Mesendoderm (in vitro differentiated cells): ENCODE measurements around the gene ZDHHC22.

Source experiments
- DNase-seq: peaks from one replicate; pipeline ENCODE4 v3.0.0; 2013
- H2AK5ac ChIP-seq: 2 replicates; pipeline ENCODE4 v1.6.1; 2013; ENCODE audit warnings: low read length, inconsistent platforms
- H2BK120ac ChIP-seq: 2 replicates; pipeline ENCODE4 v1.6.1; 2013; ENCODE audit warnings: low read depth, mild to moderate bottlenecking, low read length, moderate library complexity, mixed read lengths
- H2BK15ac ChIP-seq: replicated peaks from 2 replicates; pipeline ENCODE4 v1.6.1; 2013; ENCODE audit warnings: low read depth, mild to moderate bottlenecking, moderate library complexity
- H2BK5ac ChIP-seq: 2 replicates; pipeline ENCODE4 v1.6.1; 2013; ENCODE audit warnings: low read length, inconsistent platforms
- H3K18ac ChIP-seq: 2 replicates; pipeline ENCODE4 v1.6.1; 2013; ENCODE audit warnings: mild to moderate bottlenecking, low read length, mixed read lengths
- H3K23ac ChIP-seq: one replicate; pipeline ENCODE4 v1.6.1; 2013; ENCODE audit warnings: low read length
- H3K27ac ChIP-seq: 2 replicates; pipeline ENCODE4 v1.5.1; 2013; ENCODE audit warnings: low read depth, mild to moderate bottlenecking, inconsistent platforms, low read length, moderate library complexity
- H3K27me3 ChIP-seq: 2 replicates; pipeline ENCODE4 v1.6.1; 2013; ENCODE audit warnings: low read length, control low read depth, mild to moderate bottlenecking, inconsistent platforms; ENCODE audit not compliant: insufficient read depth, poor library complexity
- H3K36me3 ChIP-seq: 2 replicates; pipeline ENCODE4 v1.6.1; 2013; ENCODE audit warnings: low read length, inconsistent platforms; ENCODE audit not compliant: control insufficient read depth, insufficient read depth
- H3K4ac ChIP-seq: one replicate; pipeline ENCODE4 v1.6.1; 2013; ENCODE audit warnings: low read depth, mild to moderate bottlenecking, low read length, moderate library complexity
- H3K4me1 ChIP-seq: 2 replicates; pipeline ENCODE4 v1.6.1; 2013; ENCODE audit warnings: low read depth, low read length, inconsistent platforms; ENCODE audit not compliant: control insufficient read depth
- H3K4me2 ChIP-seq: 2 replicates; pipeline ENCODE4 v1.6.1; 2013; ENCODE audit warnings: low read length
- H3K4me3 ChIP-seq: 2 replicates; pipeline ENCODE4 v1.5.1; 2013; ENCODE audit warnings: mild to moderate bottlenecking, low read length
- H3K56ac ChIP-seq: one replicate; pipeline ENCODE4 v1.6.1; 2013; ENCODE audit warnings: low read length
- H3K79me1 ChIP-seq: 2 replicates; pipeline ENCODE4 v1.6.1; 2013; ENCODE audit warnings: low read length, inconsistent platforms
- H3K79me2 ChIP-seq: 2 replicates; pipeline ENCODE4 v1.6.1; 2013; ENCODE audit warnings: mild to moderate bottlenecking, low read length; ENCODE audit not compliant: control insufficient read depth, insufficient read depth
- H3K9ac ChIP-seq: 2 replicates; pipeline ENCODE4 v1.6.1; 2013; ENCODE audit warnings: low read length, inconsistent platforms
- H4K5ac ChIP-seq: one replicate; pipeline ENCODE4 v1.6.1; 2013; ENCODE audit warnings: low read length
- H4K8ac ChIP-seq: one replicate; pipeline ENCODE4 v1.6.1; 2013; ENCODE audit warnings: low read depth, mild to moderate bottlenecking, control low read depth, low read length, moderate library complexity
- WGBS: extraction: QIAGEN DNeasy Blood & Tissue Kit; methylation state at CpG from one replicate; pipeline ENCODE4 v1.1.7; 2013; ENCODE audit warnings: low lambda C conversion rate, missing lambda C conversion rate; ENCODE audit not compliant: insufficient coverage; ENCODE audit errors: extremely low coverage; 5-methylcytosine and 5-hydroxymethylcytosine counted together

ZDHHC22 gene

DNA sequence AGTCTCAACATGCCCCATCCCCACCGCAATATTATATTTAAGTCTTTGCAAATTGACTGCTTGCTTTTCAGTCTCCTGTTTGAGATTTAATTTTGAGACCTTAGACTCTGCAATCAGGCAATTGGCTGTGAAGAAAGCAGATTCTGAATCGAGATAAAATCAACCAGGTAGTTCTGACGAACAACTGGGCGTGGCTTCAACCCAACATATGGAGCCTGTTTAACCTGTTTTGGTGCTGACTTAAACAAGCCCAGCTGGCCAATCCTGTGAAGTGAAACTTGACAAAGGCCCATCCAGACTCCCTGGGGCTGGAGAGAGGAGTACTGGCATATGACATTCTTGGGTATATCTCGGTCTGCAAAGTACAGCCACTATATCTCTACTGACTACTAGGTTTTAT is 53.4 kb downstream of the ZDHHC22 start:
- H3K36me3 ChIP-seq, result no peaks in the 10 kb centered on the region
- no peak overlapping the region for H3K4me3 ChIP-seq
- H2BK15ac ChIP-seq, result peak overlapping the region; percentile 94
- WGBS, result no CpG with 5 or more reads among the region's 5 CpGs
- no peak overlapping the region for H3K9ac ChIP-seq
- no peak overlapping the region for H2BK5ac ChIP-seq
- H3K27ac ChIP-seq, result peak overlapping the region; percentile 46
- no peak overlapping the region for H3K4ac ChIP-seq
- H3K27me3 ChIP-seq, result no peaks in the 10 kb centered on the region
- H3K79me1 ChIP-seq, result no peaks in the 10 kb centered on the region
- H4K8ac ChIP-seq, result no peak overlapping the region
- H3K79me2 ChIP-seq, result no peaks in the 10 kb centered on the region
- peaks cover 15% of the 10 kb centered on the region for H3K4me1 ChIP-seq
- no peak overlapping the region for H3K56ac ChIP-seq
- H4K5ac ChIP-seq, result no peak overlapping the region
- no peak overlapping the region for H3K23ac ChIP-seq
- H3K18ac ChIP-seq, result peak overlapping the region; percentile 94
- H3K4me2 ChIP-seq, result no peak overlapping the region
- no peak overlapping the region for H2AK5ac ChIP-seq
- no peak overlapping the region for H2BK120ac ChIP-seq
- peak; percentile 99 for DNase-seq

GRCh38 chr14:77087631-77088030 is 54.0 kb downstream of the ZDHHC22 start:
- Histone ChIP-seq H3K23ac (no peak overlapping the region), H3K4me1 (peaks cover 15% of the 10 kb centered on the region), H3K27me3 (no peaks in the 10 kb centered on the region), H3K4me2 (no peak overlapping the region), H3K36me3 (no peaks in the 10 kb centered on the region), H2AK5ac (no peak overlapping the region), H4K8ac (no peak overlapping the region), H3K4me3 (no peak overlapping the region), H3K9ac (no peak overlapping the region), H3K79me1 (no peaks in the 10 kb centered on the region), H3K18ac (peak overlapping the region; percentile 94), H3K27ac (peak overlapping the region; percentile 46), H4K5ac (no peak overlapping the region), H2BK15ac (peak overlapping the region; percentile 94), H2BK5ac (no peak overlapping the region), H3K56ac (peak overlapping the region; percentile 12), H3K79me2 (no peaks in the 10 kb centered on the region), H2BK120ac (peak overlapping the region; percentile 97), H3K4ac (peak overlapping the region; percentile 75)
- no peak for DNase-seq
- WGBS, result no CpG with 5 or more reads among the region's 3 CpGs

- no peaks in the 10 kb centered on the region for H3K27me3 ChIP-seq
- no CpG with 5 or more reads among the region's 6 CpGs for WGBS
- H3K36me3 ChIP-seq, result no peaks in the 10 kb centered on the region
- no peak overlapping the region for H3K4me3 ChIP-seq
- H3K79me2 ChIP-seq, result no peaks in the 10 kb centered on the region
- no peak overlapping the region for H3K4me2 ChIP-seq
- no peak overlapping the region for H3K56ac ChIP-seq
- peak; percentile 63 for DNase-seq
- H3K23ac ChIP-seq, result no peak overlapping the region
- H3K4ac ChIP-seq, result peak overlapping the region; percentile 44
- H3K9ac ChIP-seq, result no peak overlapping the region
- H3K18ac ChIP-seq, result peak overlapping the region; percentile 45
- peaks cover 15% of the 10 kb centered on the region for H3K4me1 ChIP-seq
- no peaks in the 10 kb centered on the region for H3K79me1 ChIP-seq
- peak overlapping the region; percentile 56 for H3K27ac ChIP-seq
- no peak overlapping the region for H2BK5ac ChIP-seq
- H2BK120ac ChIP-seq, result no peak overlapping the region
- H2AK5ac ChIP-seq, result no peak overlapping the region
- H4K8ac ChIP-seq, result no peak overlapping the region
- no peak overlapping the region for H2BK15ac ChIP-seq
- H4K5ac ChIP-seq, result no peak overlapping the region
Measured at GRCh38 chr14:77086951-77087350, 54.6 kb downstream of the ZDHHC22 start.

GRCh38 chr14:77086017-77086727 is 55.4 kb downstream of the ZDHHC22 start:
- Histone ChIP-seq H3K9ac (no peak overlapping the region), H3K18ac (peak overlapping the region; percentile 45), H3K4me2 (no peak overlapping the region), H3K79me1 (no peaks in the 10 kb centered on the region), H2BK120ac (no peak overlapping the region), H4K5ac (no peak overlapping the region), H2BK5ac (no peak overlapping the region), H2BK15ac (no peak overlapping the region), H3K23ac (no peak overlapping the region), H3K27me3 (no peaks in the 10 kb centered on the region), H3K56ac (no peak overlapping the region), H3K4ac (no peak overlapping the region), H3K4me1 (peaks cover 15% of the 10 kb centered on the region), H3K4me3 (no peak overlapping the region), H3K27ac (peak overlapping the region; percentile 56), H3K36me3 (no peaks in the 10 kb centered on the region), H2AK5ac (no peak overlapping the region), H4K8ac (no peak overlapping the region), H3K79me2 (no peaks in the 10 kb centered on the region)
- 100% methylated on average over 2 of the region's 3 CpGs for WGBS
- DNase-seq, result peak; percentile 98

GRCh38 chr14:77085538-77085937 is 56.1 kb downstream of the ZDHHC22 start:
- no CpG with 5 or more reads among the region's 4 CpGs for WGBS
- Histone ChIP-seq H3K27ac (peak overlapping the region; percentile 96), H3K79me1 (no peaks in the 10 kb centered on the region), H3K4me3 (no peak overlapping the region), H2AK5ac (no peak overlapping the region), H3K9ac (peak overlapping the region; percentile 29), H2BK15ac (no peak overlapping the region), H3K4me2 (peak overlapping the region; percentile 4), H3K36me3 (no peaks in the 10 kb centered on the region), H3K18ac (peak overlapping the region; percentile 94), H3K79me2 (no peaks in the 10 kb centered on the region), H3K4ac (peak overlapping the region; percentile 63), H2BK120ac (peak overlapping the region; percentile 70), H4K8ac (no peak overlapping the region), H3K4me1 (peaks cover 15% of the 10 kb centered on the region), H3K23ac (no peak overlapping the region), H3K56ac (peak overlapping the region; percentile 73), H3K27me3 (no peaks in the 10 kb centered on the region), H2BK5ac (peak overlapping the region; percentile 92), H4K5ac (peak overlapping the region; percentile 14)
- peak; percentile 99 for DNase-seq
